Motor neuron (in vitro differentiated cells): Measurements from ENCODE around the gene AUNIP. TPM values are rescaled to one million over a fixed set of nuclear protein-coding genes. Genes with fewer than 3 reads are reported as not detected.

Source experiments
- ATAC-seq, 8 experiments: fragments of 200-7000 bp; cut with Tn5 transposase; replicated peaks in 6 of 8; 2 replicates each; pipeline ENCODE4 v1.8.0; 2021; ENCODE audit warnings: mild to moderate bottlenecking in 8 of 8, moderate library complexity in 8 of 8
- H3K27ac ChIP-seq, 2 donors: fragments of 250-450 bp; sonication (Bioruptor Pico); 2 replicates each; pipeline ENCODE4 v1.9.0; 2021; ENCODE audit warnings: antibody characterized with exemption in 2 of 2, mild to moderate bottlenecking in 2 of 2, moderate library complexity in 1 of 2
- H3K4me1 ChIP-seq, 2 donors: fragments of 250-450 bp; sonication (Bioruptor Pico); replicated peaks in 1 of 2; 2 replicates each; pipeline ENCODE4 v1.6.1; 2021; ENCODE audit warnings: antibody characterized with exemption in 2 of 2, mild to moderate bottlenecking in 2 of 2, moderate library complexity in 1 of 2
- H3K4me3 ChIP-seq, 5 donors: fragments of 250-450 bp; sonication (Bioruptor Pico); 2 replicates each; pipeline ENCODE4 v1.9.0; 2021; ENCODE audit warnings: antibody characterized with exemption in 5 of 5, mild to moderate bottlenecking in 5 of 5, moderate library complexity in 4 of 5
- WGBS, 10 experiments: fragments of 450-650 bp; shearing (Covaris generic); methylation state at CpG; one replicate each; pipeline ENCODE4 v1.0.0; 2022; 5-methylcytosine and 5-hydroxymethylcytosine counted together
- in situ Hi-C, 9 experiments: fragments of 400-800 bp; cut with MboI; loops; one replicate each; pipeline ENCODE4 v1.15.0; 2021; ENCODE audit warnings: low sequenced_read_pairs in 9 of 9, low pct_unique_long_range_greater_than_20kb in 2 of 9; ENCODE audit not compliant: unreplicated experiment in 9 of 9
- total RNA-seq, 8 experiments: library from RNA; unstranded; fragments of 300-600 nt; gene quantifications; 2 replicates each; pipeline versions ENCODE4 v1.2.3 to v1.2.4, GENCODE V29; 2022

The AUNIP gene
- total RNA-seq, 8 experiments from 2014 or later, result 0.78 to 15.5 (median 2.6) TPM

- no peak for ATAC-seq
- WGBS, 10 experiments, result 57 to 100% (median 73%) methylated on average over 2 to 5 of the region's 5 CpGs
- in situ Hi-C loops, result no loop called here
- no peak overlapping the region for H3K4me3 ChIP-seq
- H3K27ac ChIP-seq, result no peak overlapping the region
- no peaks in the 10 kb centered on the region for H3K4me1 ChIP-seq
These were observed 27.6 kb downstream of the AUNIP start for GRCh38 chr1:25831569-25832196.

GRCh38 chr1:25829046-25829445, 30.2 kb downstream of the AUNIP start:
- in situ Hi-C loops, result no loop called here

GRCh38 chr1:25828491-25828890, 30.8 kb downstream of the AUNIP start:
- Histone ChIP-seq H3K27ac (no peak overlapping the region), H3K4me3 (no peak overlapping the region), H3K4me1 (no peaks in the 10 kb centered on the region)
- in situ Hi-C loops, result no loop called here
- WGBS, 10 experiments, result 67 to 100% (median 90%) methylated on average over 1 to 2 of the region's 3 CpGs; no CpG with 5 or more reads in 4 of the 10 experiments
- ATAC-seq, result no peak

More at GRCh38 chr1:25829046-25829445, 30.2 kb downstream of the AUNIP start:
- WGBS, 10 experiments, result 73 to 83% methylated on average over 1 of the region's 1 CpG; no CpG with 5 or more reads in 8 of the 10 experiments
- no peak for ATAC-seq
- H3K4me1 ChIP-seq, result no peaks in the 10 kb centered on the region
- H3K4me3 ChIP-seq, result no peak overlapping the region
- no peak overlapping the region for H3K27ac ChIP-seq

- Histone ChIP-seq H3K27ac (no peak overlapping the region), H3K4me1 (peaks cover 2% of the 10 kb centered on the region in 2 donors), H3K4me3 (no peak overlapping the region)
- ATAC-seq, result no peak
- 94 to 100% (median 100%) methylated on average over 1 to 10 of the region's 10 CpGs; no CpG with 5 or more reads in 5 of the 10 experiments for WGBS, 10 experiments
- in situ Hi-C loops, result no loop called here
These were observed 32.7 kb downstream of the AUNIP start for GRCh38 chr1:25826571-25826970.

- no peak overlapping the region for H3K4me3 ChIP-seq
- in situ Hi-C loops, result no loop called here
- no peak for ATAC-seq
- 60 to 100% (median 90%) methylated on average over 1 to 2 of the region's 2 CpGs; no CpG with 5 or more reads in 4 of the 10 experiments for WGBS, 10 experiments
- H3K27ac ChIP-seq, result no peak overlapping the region
- peaks cover 8% of the 10 kb centered on the region in 2 donors for H3K4me1 ChIP-seq
These were observed 33.7 kb downstream of the AUNIP start for GRCh38 chr1:25825605-25826004.

- Histone ChIP-seq H3K4me1 (peaks cover 14 to 16% of the 10 kb centered on the region in 2 donors), H3K27ac (no peak overlapping the region), H3K4me3 (peak overlapping the region in 2 of 5 donors; percentile 62 to 64)
- ATAC-seq, result no peak
- WGBS, 10 experiments, result 54 to 89% (median 78%) methylated on average over 1 to 5 of the region's 5 CpGs; no CpG with 5 or more reads in 2 of the 10 experiments
- in situ Hi-C loops, result loop anchor here in 4 of 9 experiments (25.0 kb wide), 2 partner anchors 209 to 584 kb away; partner anchors contain the start of genes MAN1C1 (in 2 of the 4), RSRP1 (in 2 of the 4) and SYF2 (in 2 of the 4)
These were observed 37.6 kb downstream of the AUNIP start for GRCh38 chr1:25821630-25822091.

- Histone ChIP-seq H3K27ac (peak overlapping the region; percentile 85 to 90), H3K4me1 (peaks cover 14 to 16% of the 10 kb centered on the region in 2 donors), H3K4me3 (peak overlapping the region; percentile 62 to 99 (median 64))
- 11 to 61% (median 22%) methylated on average over 1 to 10 of the region's 10 CpGs; no CpG with 5 or more reads in 2 of the 10 experiments for WGBS, 10 experiments
- ATAC-seq, result no peak
- in situ Hi-C loops, result loop anchor here in 4 of 9 experiments (25.0 kb wide), 2 partner anchors 209 to 584 kb away; partner anchors contain the start of genes MAN1C1 (in 2 of the 4), RSRP1 (in 2 of the 4) and SYF2 (in 2 of the 4)
These were observed 38.2 kb downstream of the AUNIP start for GRCh38 chr1:25821112-25821476.

- Histone ChIP-seq H3K27ac (peak overlapping the region; percentile 85 to 90), H3K4me1 (peaks cover 14 to 16% of the 10 kb centered on the region in 2 donors), H3K4me3 (peak overlapping the region; percentile 62 to 99 (median 64))
- 0 to 20% (median 1%) methylated on average over 1 to 38 of the region's 67 CpGs; no CpG with 5 or more reads in 3 of the 10 experiments for WGBS, 10 experiments
- in situ Hi-C loops, result loop anchor here in 4 of 9 experiments (25.0 kb wide), 2 partner anchors 208 to 583 kb away; partner anchors contain the start of genes MAN1C1 (in 2 of the 4), RSRP1 (in 2 of the 4) and SYF2 (in 2 of the 4)
- peak; percentile 51 to 64 (median 58) for ATAC-seq
These were observed 38.8 kb downstream of the AUNIP start for GRCh38 chr1:25820247-25821111.

GRCh38 chr1:25819491-25820246, 39.6 kb downstream of the AUNIP start, which contains the start of gene MTFR1L:
Gene MTFR1L (plus strand): TSS chr1:25819954. CDS start chr1:25823105, 3,151 bp downstream.
- Histone ChIP-seq H3K4me3 (peak within 1 kb of the TSS; percentile 62 to 99 (median 64)), H3K4me1 (peaks cover 14 to 16% of the 10 kb centered on the region in 2 donors), H3K27ac (peak within 1 kb of the TSS; percentile 85 to 90)
- WGBS, 10 experiments, result 0 to 13% (median 1%) methylated on average over 1 to 15 of the region's 64 CpGs; no CpG with 5 or more reads in 3 of the 10 experiments
- peak; percentile 73 to 93 (median 89) for ATAC-seq
- in situ Hi-C loops, result loop anchor here in 4 of 9 experiments (25.0 kb wide), 2 partner anchors 207 to 582 kb away; partner anchors contain the start of genes MAN1C1 (in 2 of the 4), RSRP1 (in 2 of the 4) and SYF2 (in 2 of the 4)

- peak overlapping the region; percentile 62 to 99 (median 64) for H3K4me3 ChIP-seq
These were observed 40.7 kb downstream of the AUNIP start for GRCh38 chr1:25818569-25818968.

GRCh38 chr1:25817840-25818501, 41.3 kb downstream of the AUNIP start:
- peaks cover 14 to 16% of the 10 kb centered on the region in 2 donors for H3K4me1 ChIP-seq
- no peak overlapping the region for H3K27ac ChIP-seq
- no peak for ATAC-seq
- in situ Hi-C loops, result loop anchor here in 4 of 9 experiments (25.0 kb wide), 2 partner anchors 206 to 581 kb away; partner anchors contain the start of genes MAN1C1 (in 2 of the 4), RSRP1 (in 2 of the 4) and SYF2 (in 2 of the 4)
- H3K4me3 ChIP-seq, result no peak overlapping the region
- 52 to 80% (median 61%) methylated on average over 1 to 7 of the region's 8 CpGs; no CpG with 5 or more reads in 4 of the 10 experiments for WGBS, 10 experiments

More at GRCh38 chr1:25818569-25818968, 40.7 kb downstream of the AUNIP start:
- Histone ChIP-seq H3K27ac (peak overlapping the region in 1 of 2 donors; percentile 90), H3K4me1 (peaks cover 14 to 16% of the 10 kb centered on the region in 2 donors)
- in situ Hi-C loops, result loop anchor here in 4 of 9 experiments (25.0 kb wide), 2 partner anchors 206 to 581 kb away; partner anchors contain the start of genes MAN1C1 (in 2 of the 4), RSRP1 (in 2 of the 4) and SYF2 (in 2 of the 4)
- no peak for ATAC-seq
- WGBS, 10 experiments, result 0 to 88% (median 80%) methylated on average over 1 to 6 of the region's 6 CpGs; no CpG with 5 or more reads in 2 of the 10 experiments
